Peyer's patch (tissue), 4 donors: ENCODE data around the gene GALNT1.

ENCODE experiments used
- POLR2A ChIP-seq, 2 donors: fragments of 450-650 bp; IDR thresholded peaks; one replicate each; pipeline ENCODE4 v1.5.1; 2017; ENCODE audit warnings: antibody characterized with exemption in 2 of 2, mild to moderate bottlenecking in 2 of 2, moderate library complexity in 2 of 2
- TF ChIP-seq, protein P1 (sequence below), 6 experiments: fragments of 450-650 bp in 4 of 6; fragments of 200-600 bp in 2 of 6; sonication (generic) in 1 of 6; IDR thresholded peaks; one replicate each; pipeline ENCODE4 v1.5.1; 2017 to 2019; ENCODE audit warnings: antibody characterized with exemption in 6 of 6, mild to moderate bottlenecking in 3 of 6, moderate library complexity in 1 of 6

DNA sequence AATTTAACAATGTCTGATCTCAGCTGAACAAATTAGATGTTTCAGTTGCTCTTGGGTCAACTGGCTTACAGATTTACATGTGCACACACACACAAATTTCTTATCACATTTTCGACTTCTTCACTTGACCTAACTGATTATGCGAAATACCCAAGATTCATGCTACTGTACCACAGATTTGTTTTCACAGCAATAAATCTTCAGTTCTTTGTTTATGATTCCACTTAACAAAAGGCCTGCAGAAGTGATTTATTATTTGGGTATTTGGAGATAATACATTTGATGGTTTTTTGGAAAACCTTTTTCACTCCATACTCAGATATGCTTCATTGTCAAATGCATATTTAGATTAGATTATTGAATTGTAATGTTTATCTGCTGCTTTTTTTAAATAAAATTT lies 129.0 kb downstream of the GALNT1 start:
- TF ChIP-seq, protein P1, sequence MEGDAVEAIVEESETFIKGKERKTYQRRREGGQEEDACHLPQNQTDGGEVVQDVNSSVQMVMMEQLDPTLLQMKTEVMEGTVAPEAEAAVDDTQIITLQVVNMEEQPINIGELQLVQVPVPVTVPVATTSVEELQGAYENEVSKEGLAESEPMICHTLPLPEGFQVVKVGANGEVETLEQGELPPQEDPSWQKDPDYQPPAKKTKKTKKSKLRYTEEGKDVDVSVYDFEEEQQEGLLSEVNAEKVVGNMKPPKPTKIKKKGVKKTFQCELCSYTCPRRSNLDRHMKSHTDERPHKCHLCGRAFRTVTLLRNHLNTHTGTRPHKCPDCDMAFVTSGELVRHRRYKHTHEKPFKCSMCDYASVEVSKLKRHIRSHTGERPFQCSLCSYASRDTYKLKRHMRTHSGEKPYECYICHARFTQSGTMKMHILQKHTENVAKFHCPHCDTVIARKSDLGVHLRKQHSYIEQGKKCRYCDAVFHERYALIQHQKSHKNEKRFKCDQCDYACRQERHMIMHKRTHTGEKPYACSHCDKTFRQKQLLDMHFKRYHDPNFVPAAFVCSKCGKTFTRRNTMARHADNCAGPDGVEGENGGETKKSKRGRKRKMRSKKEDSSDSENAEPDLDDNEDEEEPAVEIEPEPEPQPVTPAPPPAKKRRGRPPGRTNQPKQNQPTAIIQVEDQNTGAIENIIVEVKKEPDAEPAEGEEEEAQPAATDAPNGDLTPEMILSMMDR (IDR thresholded peaks at IDR 0.05) = no peak
- TF ChIP-seq POLR2A (IDR thresholded peaks at IDR 0.05) = no peak
